CD14-positive monocyte (primary cell): Measurements from ENCODE around the gene MRPL50. TPM values are rescaled to one million over a fixed set of nuclear protein-coding genes. Genes with fewer than 3 reads are reported as not detected.

Source experiments
- DNase-seq, 3 donors: peaks; one replicate each; pipeline ENCODE4 v3.0.0-alpha.2; 2011 to 2022
- H2AFZ ChIP-seq: 2 replicates; pipeline ENCODE4 v1.6.0; 2012; ENCODE audit warnings: mild to moderate bottlenecking, low read depth, low read length, inconsistent platforms; ENCODE audit not compliant: insufficient read depth, poor library complexity, severe bottlenecking
- H3K27ac ChIP-seq, 2 donors: 1 replicate in 1 of 2; 2 replicates in 1 of 2; pipeline ENCODE4 v1.5.1; 2012 to 2013; ENCODE audit warnings: low read length in 2 of 2, control low read depth in 1 of 2, inconsistent platforms in 1 of 2, low read depth in 1 of 2, mild to moderate bottlenecking in 1 of 2
- H3K27me3 ChIP-seq, 2 donors: one replicate each; pipeline versions ENCODE4 v1.6.0 to v1.6.1; 2011 to 2013; ENCODE audit warnings: low read length in 2 of 2; ENCODE audit not compliant: control insufficient read depth in 2 of 2, insufficient read depth in 2 of 2
- H3K36me3 ChIP-seq, 2 donors: replicated peaks in 1 of 2; 1 replicate in 1 of 2; 2 replicates in 1 of 2; pipeline versions ENCODE4 v1.5.1 to v1.6.1; 2012 to 2013; ENCODE audit warnings: low read length in 2 of 2, control low read depth in 1 of 2, inconsistent platforms in 1 of 2, mild to moderate bottlenecking in 1 of 2; ENCODE audit not compliant: insufficient read depth in 2 of 2, control insufficient read depth in 1 of 2
- H3K4me1 ChIP-seq, 2 donors: 1 replicate in 1 of 2; 2 replicates in 1 of 2; pipeline versions ENCODE4 v1.5.1 to v1.6.1; 2012 to 2013; ENCODE audit warnings: low read length in 2 of 2, control low read depth in 1 of 2, inconsistent platforms in 1 of 2, mild to moderate bottlenecking in 1 of 2, moderate library complexity in 1 of 2; ENCODE audit not compliant: insufficient read depth in 2 of 2, control insufficient read depth in 1 of 2
- H3K4me2 ChIP-seq: replicated peaks from 2 replicates; pipeline ENCODE3; 2012; ENCODE audit warnings: low read length, moderate library complexity, mild to moderate bottlenecking; ENCODE audit not compliant: poor library complexity, severe bottlenecking; ENCODE audit errors: extremely low read depth
- H3K4me3 ChIP-seq, 3 experiments: fragments of 200-600 bp in 1 of 3; sonication (generic) in 1 of 3; replicated peaks in 1 of 3; 1 replicate in 2 of 3; 2 replicates in 1 of 3; pipeline ENCODE4 v1.5.1; 2011 to 2013; ENCODE audit warnings: low read length in 3 of 3, mild to moderate bottlenecking in 3 of 3, control low read depth in 2 of 3, low read depth in 2 of 3, inconsistent platforms in 1 of 3, moderate library complexity in 1 of 3
- H3K79me2 ChIP-seq: 2 replicates; pipeline ENCODE4 v1.6.0; 2012; ENCODE audit warnings: mild to moderate bottlenecking, control low read depth, inconsistent platforms, low read length, moderate library complexity; ENCODE audit not compliant: insufficient read depth
- H3K9ac ChIP-seq: 2 replicates; pipeline ENCODE4 v1.6.0; 2017; ENCODE audit warnings: low read length, mild to moderate bottlenecking; ENCODE audit not compliant: insufficient read depth, poor library complexity, severe bottlenecking
- H3K9me3 ChIP-seq, 2 donors: replicated peaks in 1 of 2; 1 replicate in 1 of 2; 2 replicates in 1 of 2; pipeline versions ENCODE4 v1.5.1 to v1.6.1; 2012 to 2013; ENCODE audit warnings: low read length in 2 of 2, control low read depth in 1 of 2; ENCODE audit not compliant: control insufficient read depth in 1 of 2, insufficient read depth in 1 of 2
- H4K20me1 ChIP-seq: 2 replicates; pipeline ENCODE4 v1.6.0; 2012; ENCODE audit warnings: mild to moderate bottlenecking, low read length, control low read depth, moderate library complexity; ENCODE audit not compliant: insufficient read depth
- H3K27ac Mint-ChIP-seq, 7 donors: one replicate each; pipeline ENCODE4 v1.8.0; 2020; ENCODE audit warnings: mild to moderate bottlenecking in 7 of 7, mixed read lengths in 7 of 7, moderate library complexity in 6 of 7, inconsistent platforms in 2 of 7
- H3K27me3 Mint-ChIP-seq, 3 donors: one replicate each; pipeline ENCODE4 v1.8.0; 2021 to 2022; ENCODE audit warnings: low read depth in 3 of 3, mild to moderate bottlenecking in 3 of 3, mixed read lengths in 3 of 3, moderate library complexity in 3 of 3, inconsistent platforms in 1 of 3
- H3K36me3 Mint-ChIP-seq, 2 donors: one replicate each; pipeline ENCODE4 v1.8.0; 2020; ENCODE audit warnings: mixed read lengths in 2 of 2, inconsistent platforms in 1 of 2, mild to moderate bottlenecking in 1 of 2
- H3K4me1 Mint-ChIP-seq: one replicate; pipeline ENCODE4 v1.8.0; 2020; ENCODE audit warnings: mild to moderate bottlenecking, mixed read lengths
- H3K4me3 Mint-ChIP-seq, 2 donors: one replicate each; pipeline ENCODE4 v1.8.0; 2020; ENCODE audit warnings: mild to moderate bottlenecking in 2 of 2, mixed read lengths in 2 of 2, moderate library complexity in 1 of 2
- H3K9me3 Mint-ChIP-seq, 7 donors: one replicate each; pipeline ENCODE4 v1.8.0; 2020 to 2022; ENCODE audit warnings: mixed read lengths in 7 of 7, mild to moderate bottlenecking in 6 of 7, moderate library complexity in 6 of 7, inconsistent platforms in 2 of 7
- WGBS: methylation state at CpG from one replicate; pipeline ENCODE4 v1.1.5; 2013; ENCODE audit warnings: missing lambda C conversion rate; ENCODE audit not compliant: insufficient coverage; 5-methylcytosine and 5-hydroxymethylcytosine counted together
- intact Hi-C, 2 donors: fragments of 100-400 bp; cut with micrococcal nuclease; formaldehyde crosslinking; loops; one replicate each; pipeline versions ENCODE4 v1.15.0 to v1.15.1; 2023
- polyA plus RNA-seq, 3 donors: library from polyadenylated mRNA; depleted of rRNA in 1 of 3; unstranded in 2 of 3; stranded (reverse) in 1 of 3; fragments of 300-500 nt in 2 of 3; fragments of >200 nt in 1 of 3; fragmentation: Illumina TruSeq in 2 of 3; gene quantifications; 1 replicate in 2 of 3; 2 replicates in 1 of 3; pipeline ENCODE4 v1.2.3, GENCODE V29; 2012 to 2021
- TF ChIP-seq, protein P1 (sequence below): fragments of 200-600 bp; IDR thresholded peaks from one replicate; pipeline ENCODE4 v1.8.0; 2022; ENCODE audit warnings: antibody characterized with exemption, mild to moderate bottlenecking

Gene MRPL50
- polyA plus RNA-seq, 3 donors = 1.9 to 4.9 (median 4.8) TPM

DNA sequence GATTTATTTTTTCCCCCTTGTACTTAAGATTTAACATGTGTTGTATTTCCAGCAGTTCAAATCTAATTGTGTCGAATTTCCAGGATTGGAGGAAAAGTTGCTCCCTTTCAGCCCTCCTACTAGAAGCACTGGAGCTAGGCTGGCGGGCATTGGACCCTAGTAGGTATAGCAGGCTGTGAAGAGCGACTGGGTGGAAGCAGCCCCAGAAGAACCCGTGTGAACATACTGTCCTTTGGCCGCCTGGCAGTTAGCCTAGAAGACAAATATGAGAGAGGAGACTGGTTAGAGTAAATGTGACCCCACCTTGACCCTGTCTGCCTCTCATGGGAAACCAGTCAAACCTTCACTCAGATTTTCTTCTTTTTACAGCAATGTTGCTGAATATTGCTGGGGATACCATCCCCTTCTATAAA, 23.2 kb upstream of the MRPL50 start:
- Histone ChIP-seq H3K4me2 (no peak overlapping the region), H2AFZ (no peak overlapping the region), H4K20me1 (no peaks in the 10 kb centered on the region), H3K27ac (no peak overlapping the region), H3K9me3 (no peaks in the 10 kb centered on the region), H3K36me3 (no peaks in the 10 kb centered on the region), H3K79me2 (no peaks in the 10 kb centered on the region), H3K27me3 (peaks cover 0 to 2% of the 10 kb centered on the region in 2 donors), H3K4me1 (no peaks in the 10 kb centered on the region), H3K4me3 (no peak overlapping the region), H3K9ac (no peak overlapping the region)
- intact Hi-C loops = no loop called here
- Mint-ChIP-seq H3K9me3 (peaks cover 0 to 15% (median 3%) of the 10 kb centered on the region in 7 donors), H3K27ac (no peak overlapping the region), H3K27me3 (peaks cover 0 to 1% (median 0%) of the 10 kb centered on the region in 3 donors), H3K4me3 (no peak overlapping the region), H3K36me3 (no peaks in the 10 kb centered on the region), H3K4me1 (no peaks in the 10 kb centered on the region)
- TF ChIP-seq, protein P1, sequence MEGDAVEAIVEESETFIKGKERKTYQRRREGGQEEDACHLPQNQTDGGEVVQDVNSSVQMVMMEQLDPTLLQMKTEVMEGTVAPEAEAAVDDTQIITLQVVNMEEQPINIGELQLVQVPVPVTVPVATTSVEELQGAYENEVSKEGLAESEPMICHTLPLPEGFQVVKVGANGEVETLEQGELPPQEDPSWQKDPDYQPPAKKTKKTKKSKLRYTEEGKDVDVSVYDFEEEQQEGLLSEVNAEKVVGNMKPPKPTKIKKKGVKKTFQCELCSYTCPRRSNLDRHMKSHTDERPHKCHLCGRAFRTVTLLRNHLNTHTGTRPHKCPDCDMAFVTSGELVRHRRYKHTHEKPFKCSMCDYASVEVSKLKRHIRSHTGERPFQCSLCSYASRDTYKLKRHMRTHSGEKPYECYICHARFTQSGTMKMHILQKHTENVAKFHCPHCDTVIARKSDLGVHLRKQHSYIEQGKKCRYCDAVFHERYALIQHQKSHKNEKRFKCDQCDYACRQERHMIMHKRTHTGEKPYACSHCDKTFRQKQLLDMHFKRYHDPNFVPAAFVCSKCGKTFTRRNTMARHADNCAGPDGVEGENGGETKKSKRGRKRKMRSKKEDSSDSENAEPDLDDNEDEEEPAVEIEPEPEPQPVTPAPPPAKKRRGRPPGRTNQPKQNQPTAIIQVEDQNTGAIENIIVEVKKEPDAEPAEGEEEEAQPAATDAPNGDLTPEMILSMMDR = no peak
- DNase-seq = no peak
- WGBS = 91% methylated on average over 4 of the region's 5 CpGs

GRCh38 chr9:101419863-101420262, 21.4 kb upstream of the MRPL50 start:
- Mint-ChIP-seq H3K4me3 (no peak overlapping the region), H3K27ac (no peak overlapping the region), H3K4me1 (no peaks in the 10 kb centered on the region), H3K9me3 (peaks cover 0 to 18% (median 5%) of the 10 kb centered on the region in 7 donors), H3K36me3 (no peaks in the 10 kb centered on the region), H3K27me3 (peaks cover 0 to 1% (median 0%) of the 10 kb centered on the region in 3 donors)
- Histone ChIP-seq H3K36me3 (no peaks in the 10 kb centered on the region), H3K27ac (no peak overlapping the region), H3K79me2 (no peaks in the 10 kb centered on the region), H3K4me1 (no peaks in the 10 kb centered on the region), H3K9ac (no peak overlapping the region), H3K4me2 (no peak overlapping the region), H3K27me3 (no peaks in the 10 kb centered on the region), H2AFZ (no peak overlapping the region), H3K4me3 (no peak overlapping the region), H3K9me3 (peaks cover 6 to 13% of the 10 kb centered on the region in 2 donors), H4K20me1 (no peaks in the 10 kb centered on the region)
- TF ChIP-seq, protein P1 = no peak
- WGBS = no CpG with 5 or more reads among the region's 2 CpGs
- no peak for DNase-seq
- intact Hi-C loops = no loop called here
